Measurements from ENCODE around the gene HIVEP3.

The HIVEP3 gene

GRCh38 chr1:41898191-41898713 is 20.5 kb downstream of the HIVEP3 start:
- ChIA-PET POLR2A (no interaction called here), CTCF (interaction anchor here (1.7 kb wide), 1 partner anchor 382 kb away, joined by 3 read pairs; no protein-coding TSS in a partner anchor)
- TF ChIP-seq CTCF (IDR thresholded peaks at IDR 0.05; ENCODE audit: control extremely low read depth, extremely low read depth, low read depth, missing control alignments) = no peak
- no peak for DNase-seq (ENCODE audit: extremely low spot score)

- ChIA-PET CTCF (interaction anchor here (1.0 to 1.2 kb wide), 2 partner anchors 13 to 16 kb away, joined by 3 read pairs; no protein-coding TSS in a partner anchor), POLR2A (no interaction called here)
- DNase-seq (ENCODE audit: extremely low spot score) = no peak
- no peak for TF ChIP-seq CTCF (IDR thresholded peaks at IDR 0.05; ENCODE audit: control extremely low read depth, extremely low read depth, low read depth, missing control alignments)
Observed at GRCh38 chr1:41895552-41895951, 23.2 kb downstream of the HIVEP3 start.

GRCh38 chr1:41894808-41895483 is 23.8 kb downstream of the HIVEP3 start:
- no peak for TF ChIP-seq CTCF (IDR thresholded peaks at IDR 0.05; ENCODE audit: control extremely low read depth, extremely low read depth, low read depth, missing control alignments)
- ChIA-PET POLR2A (interaction anchor here (0.6 kb wide), 1 partner anchor 11 kb away, joined by 15 read pairs; no protein-coding TSS in a partner anchor), CTCF (interaction anchor here (1.1 to 1.6 kb wide), 3 partner anchors 10 to 321 kb away, joined by 4 to 6 read pairs (median 6); no protein-coding TSS in a partner anchor)
- DNase-seq (ENCODE audit: extremely low spot score) = no peak

- ChIA-PET CTCF (interaction anchor here (1.1 to 1.6 kb wide), 3 partner anchors 11 to 320 kb away, joined by 4 to 6 read pairs (median 6); no protein-coding TSS in a partner anchor), POLR2A (interaction anchor here (0.6 kb wide), 1 partner anchor 10 kb away, joined by 15 read pairs; no protein-coding TSS in a partner anchor)
- DNase-seq (ENCODE audit: extremely low spot score) = no peak
- no peak for TF ChIP-seq CTCF (IDR thresholded peaks at IDR 0.05; ENCODE audit: control extremely low read depth, extremely low read depth, low read depth, missing control alignments)
Observed at GRCh38 chr1:41894101-41894807, 24.5 kb downstream of the HIVEP3 start.

GRCh38 chr1:41892301-41892781 is 26.4 kb downstream of the HIVEP3 start:
- ChIA-PET CTCF (interaction anchor here (0.7 to 3.0 kb wide), 11 partner anchors 9 to 377 kb away, joined by 3 to 15 read pairs (median 4); no protein-coding TSS in a partner anchor), POLR2A (no interaction called here)
- TF ChIP-seq CTCF (IDR thresholded peaks at IDR 0.05; ENCODE audit: control extremely low read depth, extremely low read depth, low read depth, missing control alignments) = no peak
- no peak for DNase-seq (ENCODE audit: extremely low spot score)

- TF ChIP-seq CTCF (IDR thresholded peaks at IDR 0.05; ENCODE audit: control extremely low read depth, extremely low read depth, low read depth, missing control alignments) = peak; percentile 17
- CTCF ChIA-PET = interaction anchor here (0.6 to 3.0 kb wide), 12 partner anchors 8 to 375 kb away, joined by 3 to 15 read pairs (median 5); no protein-coding TSS in a partner anchor
- DNase-seq (ENCODE audit: extremely low spot score) = peak; percentile 80
- POLR2A ChIA-PET = no interaction called here
Observed at GRCh38 chr1:41891199-41891896, 27.4 kb downstream of the HIVEP3 start.

Measured in GM10248 (cell line).